GM23338 (cell line): ENCODE results near the gene ARSB.

ENCODE experiments used
- CTCF ChIP-seq, 2 experiments: fragments of 200-600 bp in 1 of 2; sonication (generic) in 1 of 2; conservative IDR thresholded peaks; 2 replicates each; pipeline versions ENCODE4 v1.5.1 to v1.6.1; 2016 to 2017; ENCODE audit warnings: antibody characterized with exemption in 2 of 2, low read depth in 2 of 2, mild to moderate bottlenecking in 2 of 2, moderate library complexity in 1 of 2
- EZH2 ChIP-seq: fragments of 200-600 bp; sonication (generic); IDR thresholded peaks from one replicate; pipeline ENCODE4 v1.8.0; 2017; ENCODE audit warnings: antibody characterized with exemption, mild to moderate bottlenecking, low read depth; ENCODE audit not compliant: unreplicated experiment
- POLR2AphosphoS5 ChIP-seq: IDR thresholded peaks from 2 replicates; pipeline ENCODE4 v1.6.1; 2016; ENCODE audit warnings: antibody characterized with exemption, low read depth

- TF ChIP-seq CTCF (conservative IDR thresholded peaks at IDR 0.05; ENCODE audit: low read depth in 2 of 2), result no peak
- TF ChIP-seq EZH2, result no peak
- no peak for TF ChIP-seq POLR2AphosphoS5
These were observed 249.2 kb downstream of the ARSB start for GRCh38 chr5:78735834-78736463.
